NCI-H526 (cell line): ENCODE results near the gene SEMA7A.
A peak's percentile ranks its signal among the peaks of the same experiment; 100 is the strongest.
"Not testable (repeated sequence)": the region's sequence is repeated elsewhere in the genome, so short reads cannot be mapped to it uniquely, and the experiment has no call there.

ENCODE experiments used
- DNase-seq, 2 experiments: peaks; one replicate each; lab custom pipeline; 2025; lab: John Stamatoyannopoulos, UW

The SEMA7A gene, protein sequence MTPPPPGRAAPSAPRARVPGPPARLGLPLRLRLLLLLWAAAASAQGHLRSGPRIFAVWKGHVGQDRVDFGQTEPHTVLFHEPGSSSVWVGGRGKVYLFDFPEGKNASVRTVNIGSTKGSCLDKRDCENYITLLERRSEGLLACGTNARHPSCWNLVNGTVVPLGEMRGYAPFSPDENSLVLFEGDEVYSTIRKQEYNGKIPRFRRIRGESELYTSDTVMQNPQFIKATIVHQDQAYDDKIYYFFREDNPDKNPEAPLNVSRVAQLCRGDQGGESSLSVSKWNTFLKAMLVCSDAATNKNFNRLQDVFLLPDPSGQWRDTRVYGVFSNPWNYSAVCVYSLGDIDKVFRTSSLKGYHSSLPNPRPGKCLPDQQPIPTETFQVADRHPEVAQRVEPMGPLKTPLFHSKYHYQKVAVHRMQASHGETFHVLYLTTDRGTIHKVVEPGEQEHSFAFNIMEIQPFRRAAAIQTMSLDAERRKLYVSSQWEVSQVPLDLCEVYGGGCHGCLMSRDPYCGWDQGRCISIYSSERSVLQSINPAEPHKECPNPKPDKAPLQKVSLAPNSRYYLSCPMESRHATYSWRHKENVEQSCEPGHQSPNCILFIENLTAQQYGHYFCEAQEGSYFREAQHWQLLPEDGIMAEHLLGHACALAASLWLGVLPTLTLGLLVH

GRCh38 chr15:74433592-74434262 is at the start of gene SEMA7A:
Gene SEMA7A (minus strand): TSS chr15:74433958. CDS start chr15:74433918, 40 bp downstream.
- DNase-seq, result peak; percentile 42 to 88

- DNase-seq, result peak; percentile 7 to 44
These were observed 48.9 kb upstream of the SEMA7A start for GRCh38 chr15:74482661-74483060.

- DNase-seq, result not testable (repeated sequence)
These were observed 46.6 kb upstream of the SEMA7A start for GRCh38 chr15:74480364-74480763.

GRCh38 chr15:74471621-74472020 is 37.9 kb upstream of the SEMA7A start:
- DNase-seq, result not testable (repeated sequence)

DNA sequence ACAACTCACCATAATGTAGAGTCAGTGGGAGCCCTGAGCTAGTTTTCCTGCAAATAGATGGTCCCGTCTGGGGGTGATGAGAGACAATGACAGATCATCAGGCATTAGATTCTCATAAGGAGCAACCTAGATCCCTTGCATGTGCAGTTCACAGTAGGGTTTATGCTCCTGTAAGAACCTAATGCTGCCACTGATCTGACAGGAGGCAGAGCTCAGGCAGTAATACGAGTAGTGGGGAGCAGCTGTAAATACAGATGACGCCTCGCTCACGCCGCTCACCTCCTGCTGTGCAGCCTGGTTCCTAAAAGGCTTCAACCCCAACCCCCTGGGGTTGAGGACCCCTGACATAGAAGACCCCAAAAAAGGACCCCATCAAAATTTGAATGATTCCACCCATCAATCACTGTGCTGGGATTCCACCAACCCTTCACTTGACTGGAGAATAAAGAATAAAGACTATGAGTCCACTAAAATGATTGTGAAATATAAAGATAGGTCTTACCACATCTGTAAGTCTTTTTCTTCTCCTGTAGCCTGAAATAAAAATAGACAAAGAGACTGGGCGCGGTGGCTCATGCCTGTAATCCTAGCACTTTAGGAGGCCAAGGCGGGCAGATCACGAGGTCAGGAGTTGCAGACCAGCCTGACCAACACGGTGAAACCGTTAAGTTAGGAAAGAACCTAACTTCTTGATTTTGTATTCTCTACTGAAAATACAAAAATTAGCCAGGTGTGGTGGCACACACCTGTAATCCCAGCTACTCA is 37.1 kb upstream of the SEMA7A start:
- no peak for DNase-seq

DNA sequence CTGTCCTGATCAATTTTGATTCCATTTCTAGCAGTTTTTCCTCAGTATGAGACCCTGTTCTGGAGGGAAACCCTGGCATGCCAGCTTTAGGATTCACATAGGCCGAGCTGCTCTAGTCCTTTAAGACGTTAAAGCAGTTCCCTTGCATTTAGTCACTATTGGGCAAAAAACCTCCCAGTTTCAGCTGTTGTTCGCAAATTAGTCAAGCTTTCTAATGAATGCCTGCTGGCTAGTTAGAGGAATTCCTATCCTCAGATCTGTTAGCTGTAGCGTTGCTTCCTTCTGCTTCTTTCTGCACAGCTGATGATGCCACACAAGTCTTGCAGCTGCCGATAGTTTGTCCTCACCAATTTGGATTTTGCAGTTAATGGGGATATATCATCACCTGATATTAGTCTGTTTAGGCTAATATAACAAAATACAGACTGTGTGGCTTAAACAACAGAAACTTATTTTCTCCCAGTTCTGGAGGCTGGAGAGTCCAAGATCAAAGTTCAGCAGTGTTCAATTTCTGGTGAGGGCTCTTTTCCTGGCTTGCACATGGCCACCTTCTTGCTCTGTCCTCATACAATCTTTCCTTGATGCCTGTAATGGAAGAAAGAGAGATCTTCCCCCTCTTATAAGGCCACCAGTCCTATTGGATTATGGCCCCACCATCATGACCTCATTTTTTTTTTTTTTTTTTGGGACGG is 34.7 kb upstream of the SEMA7A start:
- no peak for DNase-seq

DNA sequence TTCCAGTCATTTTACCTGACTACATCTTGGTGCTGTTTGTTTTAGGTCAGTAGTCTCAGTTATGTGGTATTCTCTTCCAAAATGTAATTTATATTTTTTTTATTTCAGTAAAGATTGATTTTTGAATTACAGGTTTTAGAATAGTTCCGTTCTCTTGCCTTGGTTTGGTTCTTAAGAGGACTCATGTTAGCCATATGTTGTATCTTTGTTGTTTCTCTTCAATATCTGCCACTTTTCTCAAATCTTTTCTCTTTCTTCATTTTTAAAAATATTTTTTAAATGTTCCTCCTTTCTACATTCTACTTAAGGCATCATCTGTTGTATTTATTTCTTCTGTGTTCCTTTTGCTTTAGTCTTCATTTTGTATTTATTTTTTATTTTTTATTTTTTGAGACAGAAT is 32.8 kb upstream of the SEMA7A start:
- no peak for DNase-seq

GRCh38 chr15:74464897-74465296 is 31.1 kb upstream of the SEMA7A start:
- no peak for DNase-seq

- no peak for DNase-seq
These were observed 30.5 kb upstream of the SEMA7A start for GRCh38 chr15:74464216-74464615.

- DNase-seq, result no peak
These were observed 29.9 kb upstream of the SEMA7A start for GRCh38 chr15:74463634-74464033.

DNA sequence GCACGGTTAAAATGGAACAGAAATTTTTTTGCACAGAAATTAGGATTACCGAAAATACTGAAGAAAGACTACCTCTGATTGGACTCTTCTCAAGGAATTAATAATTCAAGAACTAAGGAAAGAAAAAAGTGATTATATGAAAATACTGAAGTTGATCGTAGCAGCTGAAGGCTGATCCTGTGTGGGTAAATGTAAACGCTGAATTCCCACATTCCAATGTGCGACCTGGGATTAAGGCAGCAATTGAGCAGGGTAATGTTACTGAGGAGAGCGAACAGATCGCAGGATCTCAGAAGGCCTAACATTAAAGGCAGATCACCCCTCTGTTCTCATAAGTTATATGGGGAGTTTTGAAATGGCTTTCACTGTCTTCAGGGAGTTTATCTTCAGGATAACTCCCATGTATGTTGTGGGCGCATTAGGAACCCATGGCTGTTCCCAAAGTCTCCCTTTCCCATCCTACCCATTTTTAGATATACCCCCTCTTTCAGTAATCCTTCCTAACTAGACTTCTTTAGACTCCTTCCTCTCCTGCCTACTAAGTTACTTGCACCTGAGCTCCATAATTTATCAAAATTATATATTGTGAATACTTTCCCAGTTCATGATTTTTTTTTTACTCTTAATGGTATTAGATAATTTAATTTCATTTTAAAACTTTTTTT is 28.2 kb upstream of the SEMA7A start:
- DNase-seq, result peak in 1 of 2 experiments; percentile 36

DNA sequence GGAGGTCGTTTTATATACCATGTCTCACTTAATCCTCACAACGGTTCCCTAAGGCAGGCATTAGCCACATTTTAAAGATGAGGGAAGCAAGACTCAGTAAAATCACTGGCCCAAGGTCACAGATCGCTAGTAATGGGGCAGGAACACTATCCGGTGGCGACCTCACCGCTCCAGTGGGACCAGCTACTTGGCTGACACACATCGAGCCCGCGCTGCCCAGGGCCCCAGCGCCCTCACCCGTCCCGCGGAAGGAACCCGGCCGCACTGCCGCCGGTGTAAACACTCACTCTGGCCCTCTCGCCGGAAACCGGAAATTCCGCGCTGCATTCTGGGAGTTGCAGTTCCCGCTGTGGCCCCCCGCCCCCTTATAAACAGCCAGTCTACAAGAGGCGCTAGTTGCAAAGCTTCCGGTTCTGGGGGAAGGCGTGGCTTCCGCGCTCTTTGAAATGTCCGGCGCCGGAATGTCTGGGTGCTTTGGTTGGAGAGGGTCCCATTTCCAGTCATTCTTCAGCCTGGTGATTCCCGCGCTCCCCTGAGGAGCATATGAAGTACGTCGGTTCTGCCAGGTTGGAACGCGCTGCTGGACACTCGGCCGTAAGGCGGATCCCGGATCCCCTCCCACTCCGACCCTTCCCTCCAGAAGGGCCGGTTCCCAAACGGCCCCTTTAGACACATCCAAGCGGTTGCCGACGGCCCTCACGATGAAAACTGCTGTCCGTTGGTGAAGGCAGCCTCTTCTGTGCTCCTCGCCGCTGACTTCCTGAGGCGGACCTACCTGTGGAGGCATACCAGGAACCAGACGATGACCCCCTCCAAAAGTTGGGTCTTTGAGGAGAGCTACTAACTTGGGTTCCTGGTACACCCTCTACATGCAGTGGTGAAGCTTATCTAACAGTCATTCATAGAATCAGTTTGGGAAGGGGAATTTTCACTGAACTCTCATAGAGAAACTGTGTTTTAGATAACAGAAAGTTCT is 27.4 kb upstream of the SEMA7A start, which contains the start of gene UBL7:
UBL7 (minus strand) TSS at position 290 of the 976 bp plus-strand sequence. CDS start 2,293 bp downstream, outside the sequence.
- DNase-seq, result peak; percentile 98 to 99

DNA sequence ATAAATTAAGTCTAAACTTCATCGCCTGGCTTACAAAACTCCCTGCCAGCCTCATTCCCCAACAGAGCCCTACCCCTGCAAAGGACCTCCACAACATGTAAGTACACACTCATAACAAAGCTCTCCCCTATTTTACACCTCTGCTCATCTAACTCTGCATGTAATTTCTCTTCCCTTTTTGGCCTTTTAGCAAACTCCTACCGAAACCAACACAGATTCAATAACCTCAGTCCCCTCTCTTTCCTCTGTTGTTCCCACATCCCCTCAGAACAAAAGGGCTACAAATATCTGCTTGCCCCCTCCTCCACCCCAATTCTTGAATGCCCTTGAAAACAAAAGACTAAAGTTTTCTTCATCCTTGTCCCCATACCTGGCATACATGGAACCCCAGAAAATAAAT is 26.5 kb upstream of the SEMA7A start:
- DNase-seq, result no peak

GRCh38 chr15:74459798-74460197 is 26.0 kb upstream of the SEMA7A start:
- DNase-seq, result not testable (repeated sequence)

GRCh38 chr15:74458473-74458872 is 24.7 kb upstream of the SEMA7A start:
- no peak for DNase-seq

DNA sequence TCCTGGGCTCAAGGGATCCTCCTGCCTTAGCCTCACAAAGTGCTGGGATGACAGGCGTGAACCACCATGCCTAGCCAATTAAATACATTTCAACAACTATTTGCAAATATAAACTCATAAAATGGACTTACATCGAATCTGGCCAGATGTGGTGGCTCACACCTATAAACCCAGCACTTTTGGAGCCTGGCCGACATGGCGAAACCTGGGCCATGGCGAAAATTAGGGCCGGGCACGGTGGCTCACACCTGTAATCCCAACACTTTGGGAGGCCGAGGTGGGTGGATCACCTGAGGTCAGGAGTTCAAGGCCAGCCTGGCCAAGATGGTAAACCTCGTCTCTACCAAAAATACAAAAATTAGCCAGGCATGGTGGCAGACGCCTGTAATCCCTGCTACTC is 23.3 kb upstream of the SEMA7A start:
- not testable (repeated sequence) for DNase-seq

DNA sequence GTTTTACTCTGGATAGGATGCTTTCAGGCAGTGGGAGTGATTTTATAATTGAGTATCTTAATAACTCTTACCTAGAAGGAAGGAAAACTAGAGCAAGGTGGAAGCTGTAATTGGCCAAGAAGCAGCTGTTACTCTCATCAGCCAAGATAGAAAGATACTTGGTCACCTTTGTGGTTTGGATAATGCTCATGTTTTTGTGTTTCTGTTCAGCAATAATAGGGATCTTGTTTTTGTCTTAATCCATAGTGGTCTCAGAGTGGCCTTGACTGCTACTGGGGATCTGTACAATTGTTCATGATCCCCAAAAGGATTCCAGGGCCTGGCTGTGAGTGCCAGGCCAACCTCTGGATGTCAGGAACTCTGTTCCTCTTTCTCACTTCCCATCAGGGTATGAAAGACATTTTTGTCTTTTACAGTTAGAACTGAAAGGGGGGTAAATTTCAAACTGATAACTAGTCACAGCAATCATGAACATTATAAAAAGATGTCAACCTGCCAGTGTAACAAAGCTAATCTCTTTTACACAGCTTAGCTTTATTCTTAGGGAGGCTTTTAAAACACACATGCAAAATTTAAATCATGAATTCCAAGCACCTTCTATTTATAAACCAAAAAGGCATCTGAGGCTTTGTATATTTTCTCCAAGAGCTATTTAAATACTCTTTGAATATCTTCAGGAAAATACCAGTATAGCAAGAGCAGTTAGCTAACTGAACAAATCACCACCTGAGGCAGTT is 21.2 kb upstream of the SEMA7A start:
- DNase-seq, result no peak

GRCh38 chr15:74453925-74454763 is 20.4 kb upstream of the SEMA7A start:
- no peak for DNase-seq
